GM12864 (cell line): ENCODE results near the gene E2F3.

Experiments used
- DNase-seq: peaks from one replicate; pipeline ENCODE4 v3.0.0-alpha.2; 2011; ENCODE audit warnings: low read depth
- H3K4me3 ChIP-seq: 2 replicates; pipeline ENCODE4 v1.5.1; 2011; ENCODE audit warnings: mild to moderate bottlenecking, low read depth, low read length, control low read depth
- TF ChIP-seq, protein P1 (sequence below): IDR thresholded peaks from 2 replicates; pipeline ENCODE4 v1.5.1; 2011; ENCODE audit warnings: low read depth, mild to moderate bottlenecking, moderate library complexity, low read length, control low read depth, inconsistent platforms; ENCODE audit errors: missing control alignments

The E2F3 gene

DNA sequence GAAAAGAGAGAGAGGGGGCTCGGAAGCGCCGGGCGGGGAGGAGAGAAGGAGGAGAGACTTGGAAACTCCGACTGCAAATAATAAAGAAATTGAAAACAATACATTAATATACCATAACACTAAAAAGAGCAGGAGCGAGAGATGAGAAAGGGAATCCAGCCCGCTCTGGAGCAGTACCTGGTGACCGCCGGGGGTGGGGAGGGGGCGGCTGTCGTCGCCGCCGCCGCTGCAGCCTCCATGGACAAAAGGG, 338 bp downstream of the E2F3 start:
- TF ChIP-seq, protein P1, sequence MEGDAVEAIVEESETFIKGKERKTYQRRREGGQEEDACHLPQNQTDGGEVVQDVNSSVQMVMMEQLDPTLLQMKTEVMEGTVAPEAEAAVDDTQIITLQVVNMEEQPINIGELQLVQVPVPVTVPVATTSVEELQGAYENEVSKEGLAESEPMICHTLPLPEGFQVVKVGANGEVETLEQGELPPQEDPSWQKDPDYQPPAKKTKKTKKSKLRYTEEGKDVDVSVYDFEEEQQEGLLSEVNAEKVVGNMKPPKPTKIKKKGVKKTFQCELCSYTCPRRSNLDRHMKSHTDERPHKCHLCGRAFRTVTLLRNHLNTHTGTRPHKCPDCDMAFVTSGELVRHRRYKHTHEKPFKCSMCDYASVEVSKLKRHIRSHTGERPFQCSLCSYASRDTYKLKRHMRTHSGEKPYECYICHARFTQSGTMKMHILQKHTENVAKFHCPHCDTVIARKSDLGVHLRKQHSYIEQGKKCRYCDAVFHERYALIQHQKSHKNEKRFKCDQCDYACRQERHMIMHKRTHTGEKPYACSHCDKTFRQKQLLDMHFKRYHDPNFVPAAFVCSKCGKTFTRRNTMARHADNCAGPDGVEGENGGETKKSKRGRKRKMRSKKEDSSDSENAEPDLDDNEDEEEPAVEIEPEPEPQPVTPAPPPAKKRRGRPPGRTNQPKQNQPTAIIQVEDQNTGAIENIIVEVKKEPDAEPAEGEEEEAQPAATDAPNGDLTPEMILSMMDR: no peak
- no peak for DNase-seq
- H3K4me3 ChIP-seq: peak overlapping the region; percentile 86

DNA sequence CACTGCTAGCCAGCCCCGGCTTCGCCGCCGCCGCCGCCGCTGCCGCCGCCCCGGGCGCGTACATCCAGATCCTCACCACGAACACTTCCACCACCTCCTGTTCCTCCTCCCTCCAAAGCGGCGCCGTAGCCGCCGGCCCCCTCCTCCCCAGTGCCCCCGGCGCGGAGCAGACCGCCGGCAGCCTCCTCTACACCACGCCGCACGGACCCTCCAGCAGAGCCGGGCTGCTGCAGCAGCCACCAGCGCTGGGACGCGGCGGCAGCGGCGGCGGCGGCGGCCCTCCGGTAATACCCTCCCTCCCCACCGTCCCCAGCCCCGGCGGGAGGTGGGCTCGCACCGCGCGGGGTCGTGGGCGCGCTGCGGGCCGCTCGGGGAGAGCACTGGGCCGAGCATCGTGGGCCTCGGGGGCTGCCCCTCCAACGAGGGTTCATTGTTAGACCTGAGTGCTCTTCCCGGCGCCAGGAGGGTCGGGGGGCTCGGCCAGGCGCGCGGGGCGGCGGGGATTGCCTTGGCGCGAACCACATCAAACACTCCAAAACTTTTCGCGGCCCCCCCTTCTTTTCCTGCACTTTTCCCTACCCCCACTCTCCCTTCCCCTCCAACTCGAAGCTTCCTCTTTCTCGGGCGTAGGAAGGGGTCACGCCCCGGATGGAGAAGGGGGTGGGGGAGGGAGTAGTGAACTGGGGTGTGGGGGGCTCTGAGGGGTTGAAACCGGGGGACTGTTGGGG, 827 bp downstream of the E2F3 start:
- H3K4me3 ChIP-seq: peak overlapping the region; percentile 86
- TF ChIP-seq, protein P1: no peak
- no peak for DNase-seq

DNA sequence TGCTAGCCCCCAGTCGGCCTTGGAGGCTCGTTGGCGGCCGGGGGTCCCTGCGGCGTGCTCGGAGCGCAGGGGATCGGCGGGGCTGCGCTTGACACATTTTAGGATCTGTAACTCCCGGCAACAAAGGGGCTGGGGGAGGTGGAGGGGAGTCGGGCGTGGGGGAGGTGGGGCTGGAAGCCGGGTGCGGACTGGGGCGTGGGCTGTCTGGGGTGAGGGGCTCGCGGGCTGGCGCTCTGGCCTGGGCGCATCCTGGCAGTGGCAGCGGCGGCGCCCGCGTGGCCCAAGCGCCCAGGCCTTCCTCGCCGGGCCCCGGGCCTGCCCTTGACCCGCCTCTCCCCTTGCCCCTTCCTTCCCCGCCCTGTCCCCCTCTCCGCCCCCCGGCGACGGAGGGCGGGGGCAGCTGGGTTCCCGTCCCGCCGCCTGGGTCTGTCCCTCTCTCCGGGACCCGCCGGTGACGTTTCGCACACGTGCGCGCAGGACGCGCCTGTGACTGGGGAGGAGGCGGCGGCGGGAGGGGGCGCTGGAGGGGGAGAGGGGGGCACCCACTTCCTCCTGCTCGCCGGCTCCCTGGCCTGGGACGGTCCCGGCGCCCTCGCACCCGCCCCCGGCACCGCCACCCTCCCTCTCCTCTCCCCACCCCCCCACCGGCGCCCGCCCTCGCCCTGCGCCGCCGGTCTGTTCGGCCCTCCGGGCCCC, 1.5 kb downstream of the E2F3 start:
- no peak for DNase-seq
- TF ChIP-seq, protein P1: no peak
- peak overlapping the region; percentile 86 for H3K4me3 ChIP-seq

DNA sequence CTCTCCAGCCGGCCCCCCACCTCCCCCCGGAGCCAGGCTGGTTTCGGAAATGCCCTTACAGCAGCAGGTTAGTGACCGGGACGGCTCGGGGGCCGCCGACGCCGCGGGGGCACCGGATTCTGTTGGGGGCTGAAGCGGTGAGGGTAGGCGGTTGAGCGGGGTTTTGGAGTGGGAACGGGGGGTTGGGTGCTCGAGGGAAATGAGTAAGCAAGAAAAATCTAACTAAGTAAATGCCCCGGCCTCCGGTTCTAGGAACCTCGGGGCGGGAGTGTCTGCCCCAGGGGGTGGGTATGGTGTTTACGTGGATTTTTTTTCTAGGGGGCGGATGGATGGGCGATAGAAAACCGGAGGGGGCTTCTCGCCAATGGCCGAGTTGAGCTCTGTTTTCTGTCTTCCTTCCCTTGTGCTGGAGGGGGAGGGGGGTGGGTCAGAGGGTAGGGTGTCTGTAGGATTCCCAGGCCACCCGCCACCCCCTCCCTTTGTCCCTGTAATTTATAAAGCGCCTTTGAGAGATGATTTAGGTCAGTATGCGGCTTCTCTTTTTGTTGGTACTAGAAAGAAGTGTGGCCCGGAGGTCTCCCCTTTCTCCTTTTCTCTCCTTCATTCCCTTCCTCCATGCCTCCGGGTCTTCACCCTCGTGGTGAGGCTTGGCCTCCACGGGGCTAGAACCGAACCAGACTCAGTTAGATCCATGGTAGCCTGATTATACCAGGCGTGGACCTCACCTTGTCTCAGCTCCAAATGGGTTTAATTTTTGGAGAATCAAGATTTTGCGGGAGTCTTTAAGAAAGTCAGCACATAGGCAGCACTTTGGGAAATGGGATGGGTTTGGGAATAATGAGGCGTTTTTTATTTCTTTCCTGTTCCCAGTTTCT, 2.3 kb downstream of the E2F3 start:
- peak overlapping the region; percentile 86 for H3K4me3 ChIP-seq
- TF ChIP-seq, protein P1: no peak
- no peak for DNase-seq

DNA sequence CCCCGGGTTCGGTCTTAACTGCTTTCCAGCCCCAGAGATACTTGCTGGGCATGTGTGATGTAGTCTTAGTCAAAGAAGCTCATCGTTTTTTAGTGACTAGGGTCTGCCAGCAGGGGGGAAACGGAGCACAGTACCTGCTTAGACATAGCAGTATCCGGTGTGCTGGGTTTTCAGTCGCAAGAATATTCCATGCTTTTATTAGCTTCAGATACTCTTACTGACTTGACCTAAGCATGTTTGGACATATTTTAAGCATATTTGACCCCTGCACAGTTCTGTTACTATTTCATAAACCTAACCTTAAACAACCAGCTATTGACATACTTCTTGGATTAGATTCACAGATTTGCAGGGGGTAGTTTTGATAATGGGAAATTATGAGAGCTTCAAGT, 3.0 kb downstream of the E2F3 start:
- TF ChIP-seq, protein P1: peak; percentile 74

DNA sequence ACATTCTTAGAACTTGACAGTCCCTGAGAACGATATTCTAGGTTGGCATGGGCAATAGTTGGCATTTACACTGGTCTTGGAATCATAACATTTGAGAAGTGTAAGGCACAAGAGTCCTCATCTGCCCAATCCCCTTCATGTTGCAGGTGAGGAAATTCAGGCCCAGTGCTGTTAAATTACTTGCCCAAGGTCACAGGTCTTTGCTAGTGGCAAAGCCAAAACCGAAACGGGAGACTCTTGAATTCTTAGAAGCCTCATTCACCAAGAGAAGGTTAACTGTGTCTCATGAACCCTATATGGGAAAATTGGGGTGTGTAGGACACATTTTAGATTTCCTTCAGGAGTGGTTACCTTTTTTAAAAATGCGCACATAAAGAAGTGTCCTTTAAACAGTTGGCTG, 7.2 kb downstream of the E2F3 start:
- TF ChIP-seq, protein P1: no peak
- DNase-seq: no peak
- peak overlapping the region; percentile 1; the same call in 1 of the 2 replicates for H3K4me3 ChIP-seq

More for the DNA sequence above, 3.0 kb downstream of the E2F3 start:
- peak; percentile 66 for DNase-seq
- H3K4me3 ChIP-seq: peak overlapping the region; percentile 86
